B cell (primary cell): ENCODE measurements around the gene NTN4. TPM values are rescaled to one million over a fixed set of nuclear protein-coding genes. Genes with fewer than 3 reads are reported as not detected.

ENCODE experiments used
- ATAC-seq: fragments of 200-7000 bp; cut with Tn5 transposase; one replicate; pipeline ENCODE4 v1.10.0; 2021; ENCODE audit warnings: low read depth, mild to moderate bottlenecking, moderate number of reproducible peaks, moderate library complexity
- CTCF ChIA-PET: fragments of 350-600 bp; sonication (Branson Sonifier 250); formaldehyde crosslinking; loops from one replicate; lab custom pipeline; 2021; ENCODE audit warnings: antibody characterized with exemption, inconsistent platforms; lab: Charles Lee
- POLR2A ChIA-PET: fragments of 350-600 bp; sonication (Branson Sonifier 250); formaldehyde crosslinking; loops from one replicate; lab custom pipeline; 2021; ENCODE audit warnings: antibody characterized with exemption; lab: Charles Lee
- DNase-seq: peaks from one replicate; pipeline ENCODE4 v3.0.0; 2013
- H2AFZ ChIP-seq: 2 replicates; pipeline ENCODE4 v1.6.1; 2012; ENCODE audit warnings: mild to moderate bottlenecking, low read depth, low read length; ENCODE audit not compliant: insufficient read depth, poor library complexity, severe bottlenecking
- H3K27ac ChIP-seq, 2 donors: 1 replicate in 1 of 2; 2 replicates in 1 of 2; pipeline ENCODE4 v1.5.1; 2012 to 2013; ENCODE audit warnings: low read length in 2 of 2, mild to moderate bottlenecking in 2 of 2, moderate library complexity in 1 of 2
- H3K27me3 ChIP-seq, 4 experiments: fragments of 200-600 bp in 1 of 4; sonication (generic) in 1 of 4; replicated peaks in 1 of 4; 1 replicate in 2 of 4; 2 replicates in 2 of 4; pipeline versions ENCODE4 v1.6.1 to v1.7.0; 2013 to 2016; ENCODE audit warnings: low read length in 3 of 4, mild to moderate bottlenecking in 2 of 4, mixed read lengths in 1 of 4, moderate library complexity in 1 of 4; ENCODE audit not compliant: insufficient read depth in 4 of 4, control insufficient read depth in 3 of 4; ENCODE audit errors: control extremely low read depth in 1 of 4
- H3K36me3 ChIP-seq, 2 experiments: replicated peaks in 1 of 2; 1 replicate in 1 of 2; 2 replicates in 1 of 2; pipeline versions ENCODE4 v1.6.1 to v1.7.1; 2013; ENCODE audit warnings: low read length in 1 of 2; ENCODE audit not compliant: insufficient read depth in 2 of 2, control insufficient read depth in 1 of 2; ENCODE audit errors: control extremely low read depth in 1 of 2, extremely low read depth in 1 of 2
- H3K4me1 ChIP-seq, 2 donors: fragments of 200-600 bp in 1 of 2; sonication (generic) in 1 of 2; 1 replicate in 1 of 2; 2 replicates in 1 of 2; pipeline versions ENCODE4 v1.5.1 to v1.6.1; 2013 to 2017; ENCODE audit warnings: low read length in 2 of 2; ENCODE audit not compliant: control insufficient read depth in 2 of 2, insufficient read depth in 2 of 2
- H3K4me2 ChIP-seq: replicated peaks from 2 replicates; pipeline ENCODE3; 2012; ENCODE audit warnings: mild to moderate bottlenecking, low read depth, low read length; ENCODE audit not compliant: poor library complexity, severe bottlenecking
- H3K4me3 ChIP-seq, 5 experiments: fragments of 200-600 bp in 1 of 5; sonication (generic) in 1 of 5; 1 replicate in 3 of 5; 2 replicates in 2 of 5; pipeline versions ENCODE4 v1.5.1 to v1.7.0; 2011 to 2016; ENCODE audit warnings: low read length in 4 of 5, mild to moderate bottlenecking in 4 of 5, low read depth in 2 of 5, control low read depth in 1 of 5, moderate library complexity in 1 of 5; ENCODE audit not compliant: insufficient read depth in 1 of 5; ENCODE audit errors: control extremely low read depth in 1 of 5, extremely low read depth in 1 of 5
- H3K79me2 ChIP-seq: fragments of 200-600 bp; sonication (generic); one replicate; pipeline ENCODE4 v1.6.0; 2016; ENCODE audit warnings: low read length; ENCODE audit not compliant: control insufficient read depth, insufficient read depth
- H3K9ac ChIP-seq: fragments of 200-600 bp; sonication (generic); 2 replicates; pipeline ENCODE4 v1.6.1; 2017; ENCODE audit warnings: mild to moderate bottlenecking, low read length, moderate library complexity
- H3K9me3 ChIP-seq, 3 donors: one replicate each; pipeline versions ENCODE4 v1.6.1 to v1.7.1; 2013; ENCODE audit warnings: low read length in 2 of 3; ENCODE audit not compliant: control insufficient read depth in 2 of 3, insufficient read depth in 1 of 3; ENCODE audit errors: control extremely low read depth in 1 of 3
- H4K20me1 ChIP-seq: 2 replicates; pipeline ENCODE4 v1.6.0; 2012; ENCODE audit warnings: mild to moderate bottlenecking, low read length; ENCODE audit not compliant: insufficient read depth, control insufficient read depth, poor library complexity, severe bottlenecking
- H3K27ac Mint-ChIP-seq: one replicate; pipeline ENCODE4 v1.8.0; 2021; ENCODE audit warnings: mixed read lengths
- H3K27me3 Mint-ChIP-seq: one replicate; pipeline ENCODE4 v1.8.0; 2021; ENCODE audit warnings: mixed read lengths
- H3K4me1 Mint-ChIP-seq: one replicate; pipeline ENCODE4 v1.8.0; 2021; ENCODE audit warnings: mixed read lengths
- H3K4me3 Mint-ChIP-seq: one replicate; pipeline ENCODE4 v1.8.0; 2021; ENCODE audit warnings: mixed read lengths
- H3K9me3 Mint-ChIP-seq: one replicate; pipeline ENCODE4 v1.8.0; 2022; ENCODE audit warnings: mixed read lengths; ENCODE audit not compliant: insufficient read depth
- EZH2 ChIP-seq: IDR thresholded peaks from 2 replicates; pipeline ENCODE4 v1.6.1; 2012; ENCODE audit warnings: borderline replicate concordance, low read depth, mild to moderate bottlenecking, moderate library complexity, low read length; ENCODE audit not compliant: insufficient read depth, poor library complexity, severe bottlenecking
- WGBS: methylation state at CpG from one replicate; pipeline ENCODE4 v1.1.5; 2013; ENCODE audit warnings: missing lambda C conversion rate; ENCODE audit not compliant: insufficient coverage; 5-methylcytosine and 5-hydroxymethylcytosine counted together
- intact Hi-C: fragments of 100-400 bp; cut with micrococcal nuclease; formaldehyde crosslinking; loops from one replicate; pipeline ENCODE4 v1.10.0; 2022
- polyA plus RNA-seq: library from polyadenylated mRNA; depleted of rRNA; stranded (reverse); fragments of >200 nt; gene quantifications from 2 replicates; pipeline ENCODE4 v1.2.3, GENCODE V29; 2012
- total RNA-seq, 2 donors: library from RNA; stranded (reverse); fragments of 120-200 nt in 1 of 2; gene quantifications; 1 replicate in 1 of 2; 2 replicates in 1 of 2; pipeline versions ENCODE4 v1.2.3 to v1.2.4, GENCODE V29; 2013 to 2022
- TF ChIP-seq, protein P1 (sequence below): fragments of 200-600 bp; IDR thresholded peaks from one replicate; pipeline ENCODE4 v1.8.0; 2022; ENCODE audit warnings: antibody characterized with exemption, mild to moderate bottlenecking

The NTN4 gene
- total and polyA plus RNA-seq, 2 donors (not counting 1 experiment from before 2014, with no cell fraction given): not detected

DNA sequence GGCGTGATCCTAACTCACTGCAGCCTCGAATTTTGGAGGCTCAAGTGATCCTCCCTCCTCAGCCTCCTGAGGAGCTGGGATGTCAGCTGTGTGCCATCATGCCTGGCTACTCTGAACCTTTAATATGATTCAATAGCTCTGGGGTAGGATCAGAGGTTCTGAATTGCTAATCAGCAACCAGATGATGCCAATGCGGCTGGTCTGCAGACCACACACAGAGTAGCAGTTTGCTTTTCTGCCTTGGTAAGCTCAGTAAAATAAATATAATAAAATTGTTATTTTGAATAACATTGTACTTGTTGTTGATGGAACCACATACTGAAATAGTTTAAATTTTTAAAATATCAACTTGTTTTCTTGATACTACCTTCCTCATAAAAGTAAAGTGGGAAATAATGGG lies 86.6 kb downstream of the NTN4 start:
- intact Hi-C loops: no loop called here
- DNase-seq: no peak
- Histone ChIP-seq H3K79me2 (no peaks in the 10 kb centered on the region), H3K27me3 (peaks cover 0 to 12% (median 2%) of the 10 kb centered on the region in 4 experiments), H3K27ac (no peak overlapping the region), H2AFZ (no peak overlapping the region), H3K4me1 (no peaks in the 10 kb centered on the region), H4K20me1 (no peaks in the 10 kb centered on the region), H3K36me3 (no peaks in the 10 kb centered on the region), H3K9me3 (peaks cover 0 to 2% (median 0%) of the 10 kb centered on the region in 3 donors), H3K4me2 (no peak overlapping the region), H3K4me3 (no peak overlapping the region), H3K9ac (no peak overlapping the region)
- TF ChIP-seq EZH2: no peak
- TF ChIP-seq, protein P1, sequence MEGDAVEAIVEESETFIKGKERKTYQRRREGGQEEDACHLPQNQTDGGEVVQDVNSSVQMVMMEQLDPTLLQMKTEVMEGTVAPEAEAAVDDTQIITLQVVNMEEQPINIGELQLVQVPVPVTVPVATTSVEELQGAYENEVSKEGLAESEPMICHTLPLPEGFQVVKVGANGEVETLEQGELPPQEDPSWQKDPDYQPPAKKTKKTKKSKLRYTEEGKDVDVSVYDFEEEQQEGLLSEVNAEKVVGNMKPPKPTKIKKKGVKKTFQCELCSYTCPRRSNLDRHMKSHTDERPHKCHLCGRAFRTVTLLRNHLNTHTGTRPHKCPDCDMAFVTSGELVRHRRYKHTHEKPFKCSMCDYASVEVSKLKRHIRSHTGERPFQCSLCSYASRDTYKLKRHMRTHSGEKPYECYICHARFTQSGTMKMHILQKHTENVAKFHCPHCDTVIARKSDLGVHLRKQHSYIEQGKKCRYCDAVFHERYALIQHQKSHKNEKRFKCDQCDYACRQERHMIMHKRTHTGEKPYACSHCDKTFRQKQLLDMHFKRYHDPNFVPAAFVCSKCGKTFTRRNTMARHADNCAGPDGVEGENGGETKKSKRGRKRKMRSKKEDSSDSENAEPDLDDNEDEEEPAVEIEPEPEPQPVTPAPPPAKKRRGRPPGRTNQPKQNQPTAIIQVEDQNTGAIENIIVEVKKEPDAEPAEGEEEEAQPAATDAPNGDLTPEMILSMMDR: no peak
- ChIA-PET POLR2A (no interaction called here), CTCF (interaction anchor here (0.9 kb wide), 1 partner anchor 10 kb away, joined by 3 read pairs; no protein-coding TSS in a partner anchor)
- peaks cover 7% of the 10 kb centered on the region for H3K4me1 Mint-ChIP-seq
- H3K27me3 Mint-ChIP-seq: peaks cover 22% of the 10 kb centered on the region
- no peak overlapping the region for H3K4me3 Mint-ChIP-seq
- ATAC-seq: no peak
- no peak overlapping the region for H3K27ac Mint-ChIP-seq
- WGBS: 100% methylated on average over 1 of the region's 3 CpGs
- no peaks in the 10 kb centered on the region for H3K9me3 Mint-ChIP-seq

DNA sequence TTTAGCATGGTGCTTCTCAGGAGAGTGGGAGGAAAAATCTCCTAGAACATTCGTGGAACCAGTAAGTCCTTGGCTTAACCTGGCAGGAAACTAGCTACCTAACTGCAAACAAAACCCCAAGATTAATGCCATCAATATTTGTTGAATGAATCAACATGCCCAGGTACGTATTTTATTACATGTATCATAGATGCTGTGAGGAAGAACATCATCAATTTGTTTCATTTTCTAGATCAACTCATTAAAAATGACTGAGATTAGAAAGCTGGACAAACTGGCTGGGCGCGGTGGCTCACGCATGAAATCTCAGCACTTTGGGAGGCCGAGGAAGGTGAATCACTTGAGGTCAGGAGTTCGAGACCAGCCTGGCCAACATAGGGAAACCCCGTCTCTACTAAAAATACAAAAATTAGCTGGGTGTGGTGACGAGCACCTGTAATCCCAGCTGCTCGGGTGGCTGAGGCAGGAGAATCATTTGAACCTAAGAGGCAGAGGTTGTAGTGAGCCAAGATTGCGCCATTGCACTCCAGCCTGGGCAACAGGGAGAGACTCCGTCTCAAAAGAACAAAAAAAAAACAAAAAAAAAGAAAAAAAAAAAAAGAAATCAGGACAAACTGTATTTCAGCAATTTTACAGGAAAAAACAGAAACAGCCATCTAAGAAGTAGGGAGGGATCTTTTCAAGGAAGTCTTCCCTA lies 88.7 kb downstream of the NTN4 start:
- H3K9me3 ChIP-seq: no peaks in the 10 kb centered on the region
- peaks cover 7% of the 10 kb centered on the region for H3K4me1 Mint-ChIP-seq
- H3K27ac ChIP-seq: no peak overlapping the region
- CTCF ChIA-PET: interaction anchor here (0.6 kb wide), 1 partner anchor 251 kb away, joined by 3 read pairs; no protein-coding TSS in a partner anchor
- ATAC-seq (no peak), DNase-seq (no peak)
- no peaks in the 10 kb centered on the region for H3K4me1 ChIP-seq
- no peak overlapping the region for H3K4me3 ChIP-seq
- H4K20me1 ChIP-seq: no peaks in the 10 kb centered on the region
- no peaks in the 10 kb centered on the region for H3K36me3 ChIP-seq
- H3K27me3 Mint-ChIP-seq: peaks cover 17% of the 10 kb centered on the region
- H3K27me3 ChIP-seq: peaks cover 0 to 2% (median under 1%) of the 10 kb centered on the region in 4 experiments
- WGBS: 83% methylated on average over 3 of the region's 12 CpGs
- POLR2A ChIA-PET: no interaction called here
- H2AFZ ChIP-seq: no peak overlapping the region
- H3K4me3 Mint-ChIP-seq: no peak overlapping the region
- no peak for TF ChIP-seq EZH2
- TF ChIP-seq, protein P1: no peak
- H3K4me2 ChIP-seq: no peak overlapping the region
- no peaks in the 10 kb centered on the region for H3K9me3 Mint-ChIP-seq
- no peak overlapping the region for H3K27ac Mint-ChIP-seq
- no peaks in the 10 kb centered on the region for H3K79me2 ChIP-seq
- intact Hi-C loops: no loop called here
- no peak overlapping the region for H3K9ac ChIP-seq
